ENCODE results near the gene AP5S1.
A peak's percentile ranks its signal among the peaks of the same experiment; 100 is the strongest.

The AP5S1 gene

DNA sequence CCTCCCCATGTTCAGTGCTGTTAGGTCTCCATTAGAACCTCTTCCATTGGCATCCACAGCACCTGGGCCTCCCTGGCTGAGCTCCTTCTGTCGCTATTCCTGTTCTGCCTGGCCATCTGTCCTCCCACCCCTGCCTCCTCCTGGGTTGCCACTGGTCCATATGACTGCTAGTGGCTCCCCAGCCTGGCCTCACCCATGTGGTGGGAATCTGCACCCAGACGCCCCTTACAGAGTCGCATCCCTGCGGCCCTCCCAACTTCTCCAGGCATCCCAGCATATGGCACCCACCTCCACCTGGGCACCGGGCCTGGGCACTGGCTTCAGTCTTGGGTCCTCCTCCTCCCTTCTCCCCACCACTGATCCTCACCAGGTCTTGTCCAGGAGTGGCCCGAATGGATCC, 16.5 kb upstream of the AP5S1 start:
- TF ChIP-seq, protein P1, sequence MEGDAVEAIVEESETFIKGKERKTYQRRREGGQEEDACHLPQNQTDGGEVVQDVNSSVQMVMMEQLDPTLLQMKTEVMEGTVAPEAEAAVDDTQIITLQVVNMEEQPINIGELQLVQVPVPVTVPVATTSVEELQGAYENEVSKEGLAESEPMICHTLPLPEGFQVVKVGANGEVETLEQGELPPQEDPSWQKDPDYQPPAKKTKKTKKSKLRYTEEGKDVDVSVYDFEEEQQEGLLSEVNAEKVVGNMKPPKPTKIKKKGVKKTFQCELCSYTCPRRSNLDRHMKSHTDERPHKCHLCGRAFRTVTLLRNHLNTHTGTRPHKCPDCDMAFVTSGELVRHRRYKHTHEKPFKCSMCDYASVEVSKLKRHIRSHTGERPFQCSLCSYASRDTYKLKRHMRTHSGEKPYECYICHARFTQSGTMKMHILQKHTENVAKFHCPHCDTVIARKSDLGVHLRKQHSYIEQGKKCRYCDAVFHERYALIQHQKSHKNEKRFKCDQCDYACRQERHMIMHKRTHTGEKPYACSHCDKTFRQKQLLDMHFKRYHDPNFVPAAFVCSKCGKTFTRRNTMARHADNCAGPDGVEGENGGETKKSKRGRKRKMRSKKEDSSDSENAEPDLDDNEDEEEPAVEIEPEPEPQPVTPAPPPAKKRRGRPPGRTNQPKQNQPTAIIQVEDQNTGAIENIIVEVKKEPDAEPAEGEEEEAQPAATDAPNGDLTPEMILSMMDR (IDR thresholded peaks at IDR 0.05; ENCODE audit: low read depth, low read length), result no peak
- no peak for DNase-seq (ENCODE audit: extremely low read depth, low read depth)

DNA sequence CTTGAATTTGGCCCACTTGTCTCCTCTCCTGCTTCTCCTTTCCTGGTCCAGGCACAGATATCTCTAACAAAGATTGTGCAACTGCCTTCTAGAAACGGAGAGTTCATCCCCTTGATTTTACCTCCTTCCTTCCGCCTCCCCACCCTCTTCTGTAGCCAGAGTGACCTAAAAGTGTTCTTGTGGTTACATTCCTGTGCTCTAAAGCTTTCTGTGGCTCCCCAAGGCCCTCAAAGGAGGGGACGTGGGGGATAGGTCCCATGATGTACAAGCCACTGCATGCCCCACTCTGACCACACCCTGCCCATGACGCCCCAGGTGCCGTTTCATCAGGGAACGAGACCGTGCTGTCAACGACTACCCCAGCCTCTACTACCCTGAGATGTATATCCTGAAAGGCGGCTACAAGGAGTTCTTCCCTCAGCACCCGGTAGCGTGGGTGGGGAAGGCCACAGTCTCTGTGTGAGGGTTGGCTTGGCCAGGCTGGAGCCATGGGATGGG, 16.0 kb upstream of the AP5S1 start:
- TF ChIP-seq, protein P1 (IDR thresholded peaks at IDR 0.05; ENCODE audit: low read depth, low read length), result no peak

DNA sequence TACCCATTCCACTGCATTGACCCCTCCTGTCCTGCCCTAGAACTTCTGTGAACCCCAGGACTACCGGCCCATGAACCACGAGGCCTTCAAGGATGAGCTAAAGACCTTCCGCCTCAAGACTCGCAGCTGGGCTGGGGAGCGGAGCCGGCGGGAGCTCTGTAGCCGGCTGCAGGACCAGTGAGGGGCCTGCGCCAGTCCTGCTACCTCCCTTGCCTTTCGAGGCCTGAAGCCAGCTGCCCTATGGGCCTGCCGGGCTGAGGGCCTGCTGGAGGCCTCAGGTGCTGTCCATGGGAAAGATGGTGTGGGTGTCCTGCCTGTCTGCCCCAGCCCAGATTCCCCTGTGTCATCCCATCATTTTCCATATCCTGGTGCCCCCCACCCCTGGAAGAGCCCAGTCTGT, 15.6 kb upstream of the AP5S1 start:
- no peak for DNase-seq (ENCODE audit: extremely low read depth, low read depth)
- TF ChIP-seq, protein P1 (IDR thresholded peaks at IDR 0.05; ENCODE audit: low read depth, low read length), result no peak

More for the DNA sequence above, 16.0 kb upstream of the AP5S1 start:
- DNase-seq (ENCODE audit: extremely low read depth, low read depth), result no peak

DNA sequence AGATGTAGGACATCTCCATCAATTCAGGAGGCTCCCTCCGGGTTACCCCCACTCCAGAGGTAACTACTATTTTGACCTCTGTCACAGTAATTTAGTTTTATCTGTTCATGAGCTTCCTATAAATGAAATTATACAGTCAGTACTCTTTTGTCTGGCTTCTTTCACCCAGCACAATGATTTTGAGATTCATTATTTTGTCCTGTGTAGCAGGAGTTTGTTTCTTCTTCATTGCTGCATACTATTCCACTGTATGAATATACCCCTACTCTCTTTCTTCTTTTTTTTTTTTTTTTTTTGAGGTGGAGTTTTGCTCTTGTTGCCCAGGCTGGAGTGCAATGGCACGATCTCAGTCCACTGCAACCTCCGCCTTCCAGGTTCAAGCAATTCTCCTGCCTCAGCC, 11.8 kb upstream of the AP5S1 start:
- no peak for DNase-seq (ENCODE audit: extremely low read depth, low read depth)
- TF ChIP-seq, protein P1 (IDR thresholded peaks at IDR 0.05; ENCODE audit: low read depth, low read length), result no peak

DNA sequence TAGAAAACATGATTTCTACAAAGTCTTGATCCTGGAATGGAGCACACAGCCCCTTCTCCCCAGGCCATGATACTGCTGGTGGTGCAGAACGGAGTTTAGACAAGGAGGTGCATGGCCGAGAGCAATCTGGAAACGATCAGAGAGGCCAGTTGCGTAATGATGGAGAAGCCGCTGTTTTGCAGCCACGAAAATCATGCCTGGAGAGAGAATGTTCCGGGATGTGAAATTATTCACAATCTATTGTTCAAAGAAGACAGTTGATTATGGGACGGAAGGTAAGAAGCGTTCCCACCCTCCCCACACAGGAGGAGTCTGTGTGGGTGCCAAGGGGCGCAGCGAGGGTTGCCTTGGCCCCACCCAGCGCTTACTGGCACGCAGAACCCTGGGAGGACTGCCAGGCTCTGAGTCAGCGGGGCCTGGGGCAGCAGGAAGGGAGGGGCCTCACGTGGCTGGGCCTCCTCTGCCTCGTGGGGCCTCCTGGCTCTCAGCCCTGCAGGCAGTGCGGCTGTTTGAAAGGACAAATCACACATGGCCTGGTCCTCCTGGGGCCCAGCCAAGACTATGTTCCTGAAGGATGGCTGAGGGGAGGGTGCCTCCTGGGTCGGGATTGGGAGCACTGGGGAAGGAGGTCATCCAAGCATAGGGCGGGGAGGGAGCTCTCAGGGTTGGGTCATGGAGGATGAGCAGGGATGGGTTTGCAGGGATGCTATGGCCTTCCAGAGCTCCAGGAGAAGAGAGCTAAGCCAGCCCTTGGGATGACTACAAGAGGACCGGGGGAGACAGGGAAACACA, 8.7 kb upstream of the AP5S1 start:
- DNase-seq (ENCODE audit: extremely low read depth, low read depth), result peak; percentile 99
- TF ChIP-seq, protein P1 (IDR thresholded peaks at IDR 0.05; ENCODE audit: low read depth, low read length), result no peak

DNA sequence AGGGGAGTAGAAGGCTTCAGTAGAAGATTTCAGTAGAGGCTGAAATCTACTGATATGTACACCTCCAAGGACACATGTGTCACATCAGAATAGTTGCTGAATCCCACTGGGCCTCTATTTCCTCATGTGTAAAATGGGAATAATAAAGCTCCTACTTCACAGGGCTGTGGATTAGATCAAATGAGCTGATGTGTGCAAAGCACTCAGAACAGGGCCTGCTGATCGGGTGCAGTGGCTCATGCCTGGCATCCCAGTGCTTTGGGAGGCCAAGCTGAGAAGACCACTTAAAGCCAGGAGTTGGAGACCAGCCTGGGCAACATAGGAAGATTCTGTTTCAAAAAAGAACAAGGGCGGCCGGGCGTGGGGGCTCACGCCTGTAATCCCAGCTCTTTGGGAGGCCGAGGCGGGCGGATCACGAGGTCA, 8.1 kb upstream of the AP5S1 start:
- TF ChIP-seq, protein P1 (IDR thresholded peaks at IDR 0.05; ENCODE audit: low read depth, low read length), result no peak
- no peak for DNase-seq (ENCODE audit: extremely low read depth, low read depth)

DNA sequence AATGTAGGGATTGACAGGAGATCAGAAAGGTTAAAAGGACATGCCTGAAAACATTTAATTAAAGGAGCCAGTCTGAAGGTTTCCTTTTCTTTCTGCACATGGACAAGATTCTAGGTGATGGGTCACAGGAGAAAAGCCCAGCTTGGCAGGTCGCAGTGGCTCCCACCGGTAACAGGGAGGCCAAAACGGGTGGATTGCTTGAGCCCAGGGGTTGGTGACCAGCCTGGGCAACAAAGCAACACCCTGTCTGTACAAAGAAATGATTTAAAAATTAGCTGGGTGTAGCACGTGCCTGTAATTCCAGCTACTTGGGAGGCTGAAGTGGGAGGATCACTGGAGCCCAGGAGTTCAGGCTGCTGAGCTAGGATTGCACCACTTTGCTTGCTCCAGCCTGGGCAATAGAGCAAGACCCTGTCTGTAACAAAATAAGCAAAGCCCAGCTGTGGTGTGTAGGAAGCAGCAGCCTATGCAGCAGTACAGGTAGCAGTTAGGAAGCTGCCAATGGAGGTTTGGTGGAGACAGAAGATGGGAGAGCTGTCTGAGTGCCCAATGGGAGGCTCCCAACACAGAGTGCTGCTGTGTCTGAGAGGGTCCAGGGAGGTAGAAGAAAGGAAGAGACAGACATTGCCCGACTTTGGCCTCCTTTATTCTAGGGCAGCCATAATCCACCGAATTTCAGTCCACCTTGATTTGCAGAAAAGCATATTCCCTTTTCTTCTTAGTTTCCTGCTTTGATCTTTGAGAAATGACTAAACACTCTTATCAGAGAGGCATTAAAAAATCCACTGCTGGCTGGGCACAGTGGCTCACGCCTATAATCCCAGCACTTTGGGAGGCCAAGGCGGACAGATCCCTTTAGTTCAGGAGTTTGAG, 7.1 kb upstream of the AP5S1 start:
- TF ChIP-seq, protein P1 (IDR thresholded peaks at IDR 0.05; ENCODE audit: low read depth, low read length), result no peak
- no peak for DNase-seq (ENCODE audit: extremely low read depth, low read depth)

All from AG09319 (cell line).